ENCODE results near the gene RFNG.

Gene RFNG

GRCh38 chr17:82035956-82036633, 15.5 kb downstream of the RFNG start:
- no peaks in the 10 kb centered on the region for H3K27me3 ChIP-seq (ENCODE audit: control insufficient read depth, low read length)
- peaks cover 12% of the 10 kb centered on the region for H3K79me2 ChIP-seq (ENCODE audit: control insufficient read depth, low read length)
- peaks cover 9% of the 10 kb centered on the region for H3F3A ChIP-seq (ENCODE audit: control insufficient read depth, insufficient read depth)
- H3K9me3 ChIP-seq (ENCODE audit: control insufficient read depth, insufficient read depth, low read length) = no peaks in the 10 kb centered on the region
- peaks cover 5% of the 10 kb centered on the region for H4K20me1 ChIP-seq (ENCODE audit: control insufficient read depth, insufficient read depth, low read depth, low read length)
- peaks cover 21% of the 10 kb centered on the region for H3K36me3 ChIP-seq (ENCODE audit: control insufficient read depth, low read length)
- H3K4me2 ChIP-seq (ENCODE audit: low read length) = peak overlapping the region; percentile 99
- H3K27ac ChIP-seq (ENCODE audit: low read depth, low read length) = no peak overlapping the region
- peak overlapping the region; percentile 96 for H3K4me3 ChIP-seq (ENCODE audit: low read length)
- no peak for TF ChIP-seq EZH2phosphoT487 (IDR thresholded peaks at IDR 0.05; ENCODE audit: borderline replicate concordance, low read length)
- TF ChIP-seq, protein P1, sequence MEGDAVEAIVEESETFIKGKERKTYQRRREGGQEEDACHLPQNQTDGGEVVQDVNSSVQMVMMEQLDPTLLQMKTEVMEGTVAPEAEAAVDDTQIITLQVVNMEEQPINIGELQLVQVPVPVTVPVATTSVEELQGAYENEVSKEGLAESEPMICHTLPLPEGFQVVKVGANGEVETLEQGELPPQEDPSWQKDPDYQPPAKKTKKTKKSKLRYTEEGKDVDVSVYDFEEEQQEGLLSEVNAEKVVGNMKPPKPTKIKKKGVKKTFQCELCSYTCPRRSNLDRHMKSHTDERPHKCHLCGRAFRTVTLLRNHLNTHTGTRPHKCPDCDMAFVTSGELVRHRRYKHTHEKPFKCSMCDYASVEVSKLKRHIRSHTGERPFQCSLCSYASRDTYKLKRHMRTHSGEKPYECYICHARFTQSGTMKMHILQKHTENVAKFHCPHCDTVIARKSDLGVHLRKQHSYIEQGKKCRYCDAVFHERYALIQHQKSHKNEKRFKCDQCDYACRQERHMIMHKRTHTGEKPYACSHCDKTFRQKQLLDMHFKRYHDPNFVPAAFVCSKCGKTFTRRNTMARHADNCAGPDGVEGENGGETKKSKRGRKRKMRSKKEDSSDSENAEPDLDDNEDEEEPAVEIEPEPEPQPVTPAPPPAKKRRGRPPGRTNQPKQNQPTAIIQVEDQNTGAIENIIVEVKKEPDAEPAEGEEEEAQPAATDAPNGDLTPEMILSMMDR (IDR thresholded peaks at IDR 0.05; ENCODE audit: low read depth, low read length, poor library complexity, severe bottlenecking) = no peak
- H3K9me2 ChIP-seq (replicated peaks; ENCODE audit: control insufficient read depth, low read length) = no peaks in the 10 kb centered on the region
- peaks cover 30% of the 10 kb centered on the region for H3K4me1 ChIP-seq (ENCODE audit: control insufficient read depth, low read length)

- Histone ChIP-seq H3K4me2 (ENCODE audit: low read length) (peak overlapping the region; percentile 99; the same call in 1 of the 2 replicates), H4K20me1 (ENCODE audit: control insufficient read depth, insufficient read depth, low read depth, low read length) (peaks cover 5% of the 10 kb centered on the region), H3K4me3 (ENCODE audit: low read length) (no peak overlapping the region), H3K27ac (ENCODE audit: low read depth, low read length) (no peak overlapping the region), H3F3A (ENCODE audit: control insufficient read depth, insufficient read depth) (peaks cover 9% of the 10 kb centered on the region), H3K9me3 (ENCODE audit: control insufficient read depth, insufficient read depth, low read length) (no peaks in the 10 kb centered on the region), H3K36me3 (ENCODE audit: control insufficient read depth, low read length) (peaks cover 21% of the 10 kb centered on the region), H3K4me1 (ENCODE audit: control insufficient read depth, low read length) (peaks cover 35% of the 10 kb centered on the region), H3K27me3 (ENCODE audit: control insufficient read depth, low read length) (no peaks in the 10 kb centered on the region), H3K9me2 (replicated peaks; ENCODE audit: control insufficient read depth, low read length) (no peaks in the 10 kb centered on the region), H3K79me2 (ENCODE audit: control insufficient read depth, low read length) (peaks cover 12% of the 10 kb centered on the region)
- TF ChIP-seq, protein P1 (IDR thresholded peaks at IDR 0.05; ENCODE audit: low read depth, low read length, poor library complexity, severe bottlenecking) = no peak
- no peak for TF ChIP-seq EZH2phosphoT487 (IDR thresholded peaks at IDR 0.05; ENCODE audit: borderline replicate concordance, low read length)
Observed at GRCh38 chr17:82035488-82035887, 16.1 kb downstream of the RFNG start.

- Histone ChIP-seq H3K27me3 (ENCODE audit: control insufficient read depth, low read length) (no peaks in the 10 kb centered on the region), H3K79me2 (ENCODE audit: control insufficient read depth, low read length) (peaks cover 12% of the 10 kb centered on the region), H3F3A (ENCODE audit: control insufficient read depth, insufficient read depth) (peaks cover 9% of the 10 kb centered on the region), H4K20me1 (ENCODE audit: control insufficient read depth, insufficient read depth, low read depth, low read length) (peaks cover 5% of the 10 kb centered on the region), H3K4me3 (ENCODE audit: low read length) (no peak overlapping the region), H3K9me2 (replicated peaks; ENCODE audit: control insufficient read depth, low read length) (no peaks in the 10 kb centered on the region), H3K27ac (ENCODE audit: low read depth, low read length) (no peak overlapping the region), H3K4me1 (ENCODE audit: control insufficient read depth, low read length) (peaks cover 39% of the 10 kb centered on the region), H3K4me2 (ENCODE audit: low read length) (no peak overlapping the region), H3K9me3 (ENCODE audit: control insufficient read depth, insufficient read depth, low read length) (no peaks in the 10 kb centered on the region), H3K36me3 (ENCODE audit: control insufficient read depth, low read length) (peaks cover 21% of the 10 kb centered on the region)
- TF ChIP-seq, protein P1 (IDR thresholded peaks at IDR 0.05; ENCODE audit: low read depth, low read length, poor library complexity, severe bottlenecking) = no peak
- no peak for TF ChIP-seq EZH2phosphoT487 (IDR thresholded peaks at IDR 0.05; ENCODE audit: borderline replicate concordance, low read length)
Observed at GRCh38 chr17:82034371-82035011, 17.1 kb downstream of the RFNG start.
